HG03095 (cell line): ENCODE measurements around the gene TBL2.
"Not testable (repeated sequence)": the region's sequence is repeated elsewhere in the genome, so short reads cannot be mapped to it uniquely, and the experiment has no call there.

ENCODE experiments used
- ATAC-seq: cut with Tn5 transposase; IDR thresholded peaks from one replicate; pipeline ENCODE4 v1.9.1; 2021; ENCODE audit warnings: moderate library complexity; ENCODE audit not compliant: unreplicated experiment

TBL2 gene

GRCh38 chr7:73537051-73537450 lies 41.3 kb downstream of the TBL2 start:
- no peak for ATAC-seq

GRCh38 chr7:73536479-73536878 lies 41.9 kb downstream of the TBL2 start:
- ATAC-seq: no peak

GRCh38 chr7:73535918-73536317 lies 42.5 kb downstream of the TBL2 start:
- not testable (repeated sequence) for ATAC-seq

- ATAC-seq: no peak
Observed at GRCh38 chr7:73533742-73534141, 44.6 kb downstream of the TBL2 start.

GRCh38 chr7:73532224-73532623 lies 46.2 kb downstream of the TBL2 start:
- no peak for ATAC-seq

- no peak for ATAC-seq
Observed at GRCh38 chr7:73530800-73531199, 47.6 kb downstream of the TBL2 start.

- ATAC-seq: no peak
Observed at GRCh38 chr7:73526896-73527821, 51.2 kb downstream of the TBL2 start.

- ATAC-seq: not testable (repeated sequence)
Observed at GRCh38 chr7:73526158-73526494, 52.3 kb downstream of the TBL2 start.

- ATAC-seq: peak; percentile 72
Observed at GRCh38 chr7:73522105-73522872, 56.1 kb downstream of the TBL2 start, which contains the start of gene BAZ1B. Gene BAZ1B (minus strand): TSS chr7:73522293. CDS start chr7:73521933, 360 bp downstream.

- ATAC-seq: peak; percentile 41
Observed at GRCh38 chr7:73521636-73522104, 56.7 kb downstream of the TBL2 start.

GRCh38 chr7:73520673-73521635 lies 57.4 kb downstream of the TBL2 start:
- ATAC-seq: peak; percentile 3

GRCh38 chr7:73519867-73520672 lies 58.3 kb downstream of the TBL2 start:
- ATAC-seq: no peak

GRCh38 chr7:73518470-73518869 lies 59.9 kb downstream of the TBL2 start:
- ATAC-seq: no peak
